ENCODE data around the gene MRPL54.

Gene MRPL54

GRCh38 chr19:3778899-3779723 lies 16.6 kb downstream of the MRPL54 start:
- Histone ChIP-seq H3K4me1 (ENCODE audit: control insufficient read depth, insufficient read depth, low read length) (no peaks in the 10 kb centered on the region), H3K9me3 (ENCODE audit: control insufficient read depth in 2 of 2, low read length in 2 of 2) (peaks cover 11 to 17% of the 10 kb centered on the region in 2 donors), H3K9ac (ENCODE audit: low read length in 2 of 2) (no peak overlapping the region), H3K36me3 (ENCODE audit: control insufficient read depth in 2 of 2, insufficient read depth in 2 of 2, low read length in 2 of 2) (no peaks in the 10 kb centered on the region), H3K4me3 (ENCODE audit: low read length in 2 of 2) (no peak overlapping the region), H3K27me3 (ENCODE audit: control insufficient read depth in 1 of 2, insufficient read depth in 2 of 2, low read length in 2 of 2) (peaks cover 4 to 9% of the 10 kb centered on the region in 2 donors), H3K27ac (ENCODE audit: low read length) (no peak overlapping the region)

- H3K36me3 ChIP-seq (ENCODE audit: control insufficient read depth in 2 of 2, insufficient read depth in 2 of 2, low read length in 2 of 2), result no peaks in the 10 kb centered on the region
- peaks cover 14 to 24% of the 10 kb centered on the region in 2 donors for H3K27me3 ChIP-seq (ENCODE audit: control insufficient read depth in 1 of 2, insufficient read depth in 2 of 2, low read length in 2 of 2)
- H3K9ac ChIP-seq (ENCODE audit: low read length in 2 of 2), result no peak overlapping the region
- H3K4me3 ChIP-seq (ENCODE audit: low read length in 2 of 2), result no peak overlapping the region
- H3K4me1 ChIP-seq (ENCODE audit: control insufficient read depth, insufficient read depth, low read length), result no peaks in the 10 kb centered on the region
- peaks cover 11 to 17% of the 10 kb centered on the region in 2 donors for H3K9me3 ChIP-seq (ENCODE audit: control insufficient read depth in 2 of 2, low read length in 2 of 2)
- H3K27ac ChIP-seq (ENCODE audit: low read length), result no peak overlapping the region
Observed at GRCh38 chr19:3780786-3781304, 18.4 kb downstream of the MRPL54 start.

- H3K9me3 ChIP-seq (ENCODE audit: control insufficient read depth in 2 of 2, low read length in 2 of 2), result peaks cover 11 to 17% of the 10 kb centered on the region in 2 donors
- H3K4me3 ChIP-seq (ENCODE audit: low read length in 2 of 2), result no peak overlapping the region
- no peak overlapping the region for H3K9ac ChIP-seq (ENCODE audit: low read length in 2 of 2)
- H3K27me3 ChIP-seq (ENCODE audit: control insufficient read depth in 1 of 2, insufficient read depth in 2 of 2, low read length in 2 of 2), result peaks cover 14 to 26% of the 10 kb centered on the region in 2 donors
- H3K27ac ChIP-seq (ENCODE audit: low read length), result no peak overlapping the region
- H3K36me3 ChIP-seq (ENCODE audit: control insufficient read depth in 2 of 2, insufficient read depth in 2 of 2, low read length in 2 of 2), result no peaks in the 10 kb centered on the region
- no peaks in the 10 kb centered on the region for H3K4me1 ChIP-seq (ENCODE audit: control insufficient read depth, insufficient read depth, low read length)
Observed at GRCh38 chr19:3781603-3782002, 19.1 kb downstream of the MRPL54 start.

DNA sequence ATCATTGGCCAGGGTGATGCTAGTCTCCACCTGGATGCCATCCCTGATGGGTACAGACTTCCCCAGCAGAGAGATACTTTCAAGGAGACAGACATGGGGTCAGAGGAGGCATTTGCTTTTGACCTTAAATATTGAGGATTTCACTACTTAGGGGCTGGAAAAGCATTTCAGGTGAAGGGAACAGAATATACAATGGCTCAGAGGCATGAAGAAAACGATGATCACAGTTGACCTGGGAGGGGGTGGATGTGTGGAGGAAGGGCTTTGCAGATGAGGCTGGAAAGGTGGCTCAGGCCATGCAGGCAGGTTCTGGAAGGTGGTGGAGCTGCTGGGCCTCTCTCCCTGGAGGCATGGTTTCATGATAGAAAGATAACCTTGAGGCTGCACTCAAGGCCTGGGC lies 19.8 kb downstream of the MRPL54 start:
- no peaks in the 10 kb centered on the region for H3K36me3 ChIP-seq (ENCODE audit: control insufficient read depth in 2 of 2, insufficient read depth in 2 of 2, low read length in 2 of 2)
- H3K4me1 ChIP-seq (ENCODE audit: control insufficient read depth, insufficient read depth, low read length), result no peaks in the 10 kb centered on the region
- H3K27me3 ChIP-seq (ENCODE audit: control insufficient read depth in 1 of 2, insufficient read depth in 2 of 2, low read length in 2 of 2), result peaks cover 14 to 26% of the 10 kb centered on the region in 2 donors
- no peak overlapping the region for H3K27ac ChIP-seq (ENCODE audit: low read length)
- peaks cover 11 to 17% of the 10 kb centered on the region in 2 donors for H3K9me3 ChIP-seq (ENCODE audit: control insufficient read depth in 2 of 2, low read length in 2 of 2)
- H3K9ac ChIP-seq (ENCODE audit: low read length in 2 of 2), result no peak overlapping the region
- H3K4me3 ChIP-seq (ENCODE audit: low read length in 2 of 2), result no peak overlapping the region

DNA sequence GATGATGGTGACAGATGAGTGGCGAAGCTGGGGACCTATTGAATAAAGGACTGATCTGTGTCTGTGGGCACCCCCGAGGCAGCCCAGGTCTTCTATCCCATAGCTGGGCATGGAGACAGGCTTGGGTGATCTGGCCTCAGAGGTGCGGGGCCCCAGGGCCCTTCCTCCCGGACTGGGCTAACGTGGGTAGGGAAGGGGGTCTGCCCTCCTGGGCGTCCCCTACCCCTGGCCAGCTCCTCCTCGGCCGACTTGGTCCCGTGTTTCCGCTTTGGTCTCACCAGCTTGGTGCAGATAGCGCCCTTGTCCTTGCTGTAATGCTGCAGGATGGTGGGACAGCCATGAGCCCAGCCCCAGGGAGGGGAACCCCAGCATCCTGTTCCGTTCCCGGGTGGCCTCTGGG lies 20.4 kb downstream of the MRPL54 start:
- Histone ChIP-seq H3K36me3 (ENCODE audit: control insufficient read depth in 2 of 2, insufficient read depth in 2 of 2, low read length in 2 of 2) (no peaks in the 10 kb centered on the region), H3K27ac (ENCODE audit: low read length) (no peak overlapping the region), H3K27me3 (ENCODE audit: control insufficient read depth in 1 of 2, insufficient read depth in 2 of 2, low read length in 2 of 2) (peaks cover 14 to 26% of the 10 kb centered on the region in 2 donors), H3K9ac (ENCODE audit: low read length in 2 of 2) (no peak overlapping the region), H3K9me3 (ENCODE audit: control insufficient read depth in 2 of 2, low read length in 2 of 2) (peaks cover 11 to 17% of the 10 kb centered on the region in 2 donors), H3K4me3 (ENCODE audit: low read length in 2 of 2) (no peak overlapping the region), H3K4me1 (ENCODE audit: control insufficient read depth, insufficient read depth, low read length) (no peaks in the 10 kb centered on the region)

DNA sequence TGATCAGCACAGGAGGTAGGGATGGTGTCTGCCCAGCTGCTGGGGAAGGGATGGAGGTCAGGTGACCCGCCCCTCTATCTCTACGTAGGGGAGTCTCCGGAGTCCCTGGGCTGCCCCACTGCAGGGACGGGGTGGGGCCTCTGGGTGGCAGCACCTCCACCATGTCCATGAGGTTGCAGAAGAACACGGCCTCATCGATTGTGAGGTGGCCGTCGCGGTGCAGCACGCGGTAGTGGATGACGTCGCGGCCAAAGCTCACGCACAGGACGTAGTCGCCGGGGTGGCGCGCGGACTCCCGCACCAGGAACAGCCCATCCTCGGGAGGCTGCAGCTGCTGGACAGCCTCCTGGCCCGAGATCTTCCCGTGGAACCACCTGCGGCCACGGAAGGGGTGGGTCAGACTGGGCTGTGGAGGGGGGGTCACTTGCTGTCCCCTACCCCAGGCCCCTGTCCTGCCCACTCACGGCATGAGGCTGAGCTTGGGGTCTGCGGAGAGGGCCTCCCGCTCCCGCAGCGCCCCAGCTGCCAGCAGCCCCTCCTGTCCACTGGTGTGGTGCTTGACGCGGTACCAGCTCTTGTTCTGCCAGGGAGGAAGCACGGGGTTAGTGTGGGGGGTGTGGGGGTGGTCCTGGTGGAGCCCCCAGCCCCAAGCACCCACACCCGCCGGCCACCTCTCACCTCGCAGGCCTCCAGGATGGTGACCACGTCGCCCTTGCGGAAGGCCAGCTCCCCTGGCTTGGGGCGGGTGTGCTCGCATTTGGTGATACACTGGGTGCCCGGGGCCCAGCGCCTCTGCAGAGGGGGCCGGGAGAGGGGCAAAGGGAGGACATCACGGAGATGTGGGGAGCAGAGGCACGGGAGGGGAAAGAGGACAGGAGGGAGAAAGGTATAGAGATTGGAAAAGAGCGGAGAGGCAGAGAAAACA lies 21.4 kb downstream of the MRPL54 start:
- peaks cover 11 to 17% of the 10 kb centered on the region in 2 donors for H3K9me3 ChIP-seq (ENCODE audit: control insufficient read depth in 2 of 2, low read length in 2 of 2)
- H3K27me3 ChIP-seq (ENCODE audit: control insufficient read depth in 1 of 2, insufficient read depth in 2 of 2, low read length in 2 of 2), result peaks cover 14 to 26% of the 10 kb centered on the region in 2 donors
- H3K4me1 ChIP-seq (ENCODE audit: control insufficient read depth, insufficient read depth, low read length), result no peaks in the 10 kb centered on the region
- H3K27ac ChIP-seq (ENCODE audit: low read length), result no peak overlapping the region
- H3K36me3 ChIP-seq (ENCODE audit: control insufficient read depth in 2 of 2, insufficient read depth in 2 of 2, low read length in 2 of 2), result no peaks in the 10 kb centered on the region
- H3K4me3 ChIP-seq (ENCODE audit: low read length in 2 of 2), result no peak overlapping the region
- no peak overlapping the region for H3K9ac ChIP-seq (ENCODE audit: low read length in 2 of 2)

- H3K4me3 ChIP-seq (ENCODE audit: low read length in 2 of 2), result no peak overlapping the region
- H3K9ac ChIP-seq (ENCODE audit: low read length in 2 of 2), result no peak overlapping the region
- H3K9me3 ChIP-seq (ENCODE audit: control insufficient read depth in 2 of 2, low read length in 2 of 2), result peaks cover 11 to 17% of the 10 kb centered on the region in 2 donors
- H3K27me3 ChIP-seq (ENCODE audit: control insufficient read depth in 1 of 2, insufficient read depth in 2 of 2, low read length in 2 of 2), result peaks cover 14 to 26% of the 10 kb centered on the region in 2 donors
- no peak overlapping the region for H3K27ac ChIP-seq (ENCODE audit: low read length)
- H3K4me1 ChIP-seq (ENCODE audit: control insufficient read depth, insufficient read depth, low read length), result no peaks in the 10 kb centered on the region
- no peaks in the 10 kb centered on the region for H3K36me3 ChIP-seq (ENCODE audit: control insufficient read depth in 2 of 2, insufficient read depth in 2 of 2, low read length in 2 of 2)
Observed at GRCh38 chr19:3784607-3785450, 22.3 kb downstream of the MRPL54 start.

DNA sequence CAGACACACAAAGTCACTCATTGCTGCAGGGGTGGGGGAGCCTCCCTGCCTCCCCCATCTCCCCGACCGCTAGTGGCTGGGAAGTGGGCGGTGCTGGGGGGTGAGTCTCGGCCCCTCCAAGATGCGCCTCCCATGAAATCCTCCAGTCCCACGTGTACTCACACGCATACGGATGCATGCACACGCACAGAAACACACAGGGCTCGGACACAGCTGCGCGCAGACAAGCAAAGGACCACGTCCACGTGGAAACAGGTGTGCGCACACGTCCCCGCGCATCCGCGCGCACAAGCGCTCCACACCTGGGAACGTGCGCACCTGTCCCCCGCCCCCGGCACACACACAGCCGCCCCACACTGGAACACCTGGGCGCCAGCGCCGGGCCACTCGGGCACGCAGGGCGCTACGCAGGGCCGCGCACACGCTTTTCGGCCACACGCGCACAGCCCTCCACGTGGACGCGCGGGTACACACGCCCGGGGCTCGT lies 23.0 kb downstream of the MRPL54 start:
- Histone ChIP-seq H3K4me3 (ENCODE audit: low read length in 2 of 2) (peak overlapping the region in 1 of 2 donors; percentile 22), H3K27ac (ENCODE audit: low read length) (no peak overlapping the region), H3K9me3 (ENCODE audit: control insufficient read depth in 2 of 2, low read length in 2 of 2) (peaks cover 11 to 19% of the 10 kb centered on the region in 2 donors), H3K4me1 (ENCODE audit: control insufficient read depth, insufficient read depth, low read length) (no peaks in the 10 kb centered on the region), H3K9ac (ENCODE audit: low read length in 2 of 2) (no peak overlapping the region), H3K36me3 (ENCODE audit: control insufficient read depth in 2 of 2, insufficient read depth in 2 of 2, low read length in 2 of 2) (no peaks in the 10 kb centered on the region), H3K27me3 (ENCODE audit: control insufficient read depth in 1 of 2, insufficient read depth in 2 of 2, low read length in 2 of 2) (peaks cover 17 to 26% of the 10 kb centered on the region in 2 donors)

DNA sequence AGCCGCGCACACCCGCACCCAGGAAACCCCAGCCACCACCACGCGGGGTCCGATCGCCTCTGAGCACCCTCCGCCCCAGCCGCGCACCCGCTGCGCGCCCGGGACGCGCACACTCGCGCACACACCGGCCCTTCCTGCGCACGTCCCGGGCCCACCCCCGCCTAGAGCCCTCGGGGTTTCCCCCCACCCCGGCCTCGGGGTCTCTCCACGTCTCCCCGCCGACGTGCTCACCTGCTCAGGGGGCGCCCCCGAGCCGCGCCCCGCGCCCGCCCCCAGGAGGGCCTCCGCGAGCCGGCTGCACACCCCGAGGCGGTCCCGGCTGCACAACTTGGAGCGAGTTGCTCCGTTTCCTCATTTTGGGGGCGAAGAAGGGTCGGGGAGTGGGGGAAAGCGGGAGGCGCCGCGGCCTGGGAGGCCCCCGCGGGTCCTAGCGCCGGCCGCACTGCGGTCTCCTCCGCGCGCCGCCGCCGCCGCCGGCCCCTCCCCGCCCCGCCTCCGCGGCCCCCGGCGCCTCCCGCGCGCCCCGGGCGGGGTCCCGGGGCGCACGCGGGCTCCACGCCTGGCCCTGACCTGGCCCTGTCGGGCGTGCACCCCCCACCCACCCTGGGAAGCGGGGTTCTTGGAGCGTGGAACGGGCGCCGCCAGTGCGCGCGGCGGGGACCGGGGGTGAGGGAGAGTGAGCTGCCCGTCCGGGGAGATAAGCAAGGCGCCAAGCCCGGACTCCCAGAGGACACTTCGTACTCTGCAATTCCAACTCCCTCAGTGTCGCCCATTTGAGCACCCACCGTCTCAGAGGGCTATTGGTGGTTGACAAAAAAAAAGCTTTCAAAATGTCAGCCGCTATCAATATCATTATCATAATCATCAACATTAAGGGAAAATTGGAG lies 23.7 kb downstream of the MRPL54 start, which contains the start of gene MATK:
Gene MATK (minus strand): TSS at position 444 of the 887 bp plus-strand sequence. CDS start 1,246 bp downstream, outside the sequence.
- no peak within 1 kb of the TSS for H3K9ac ChIP-seq (ENCODE audit: low read length in 2 of 2)
- H3K4me1 ChIP-seq (ENCODE audit: control insufficient read depth, insufficient read depth, low read length), result no peaks in the 10 kb centered on the region
- no peak within 1 kb of the TSS for H3K27ac ChIP-seq (ENCODE audit: low read length)
- H3K9me3 ChIP-seq (ENCODE audit: control insufficient read depth in 2 of 2, low read length in 2 of 2), result peaks cover 8 to 21% of the 10 kb centered on the region in 2 donors
- no peaks in the 10 kb centered on the region for H3K36me3 ChIP-seq (ENCODE audit: control insufficient read depth in 2 of 2, insufficient read depth in 2 of 2, low read length in 2 of 2)
- H3K4me3 ChIP-seq (ENCODE audit: low read length in 2 of 2), result peak within 1 kb of the TSS in 1 of 2 donors; percentile 22
- H3K27me3 ChIP-seq (ENCODE audit: control insufficient read depth in 1 of 2, insufficient read depth in 2 of 2, low read length in 2 of 2), result peaks cover 19 to 26% of the 10 kb centered on the region in 2 donors

Data from stomach smooth muscle (tissue), 2 donors.